ENCODE data around the gene RELA. TPM values are rescaled to one million over a fixed set of nuclear protein-coding genes. Genes with fewer than 3 reads are reported as not detected.

The RELA gene
- total RNA-seq, 2 experiments from 2014 or later, result 91.2 to 102 TPM

- peaks cover 54% of the 10 kb centered on the region for H3K36me3 Mint-ChIP-seq (ENCODE audit: low read depth)
- H3K27ac Mint-ChIP-seq, result peak overlapping the region; percentile 95
- H3K4me1 Mint-ChIP-seq, result peaks cover 56% of the 10 kb centered on the region
- H3K9me3 Mint-ChIP-seq, result no peaks in the 10 kb centered on the region
- DNase-seq, result no peak
- ChIA-PET POLR2A (interaction anchor here (0.7 to 6.9 kb wide), 12 partner anchors 8 to 107 kb away, joined by 3 to 82 read pairs (median 6); partner anchors contain the start of genes EHBP1L1, FAM89B, KCNK7 and SIPA1), CTCF (interaction anchor here (1.4 to 2.0 kb wide), 2 partner anchors 24 to 71 kb away, joined by 6 to 9 read pairs; no protein-coding TSS in a partner anchor)
- no peaks in the 10 kb centered on the region for H3K27me3 Mint-ChIP-seq
- peak overlapping the region; percentile 97 for H3K4me3 Mint-ChIP-seq
Observed at GRCh38 chr11:65611758-65612603, 50.7 kb downstream of the RELA start.

GRCh38 chr11:65611028-65611757 is 51.5 kb downstream of the RELA start:
- CTCF ChIA-PET, result interaction anchor here (0.6 to 0.7 kb wide), 3 partner anchors 15 to 295 kb away, joined by 3 read pairs; partner anchors contain the start of gene KCNK7
- DNase-seq, result no peak
- Mint-ChIP-seq H3K4me3 (peak overlapping the region; percentile 97), H3K27ac (peak overlapping the region; percentile 47), H3K4me1 (peaks cover 50% of the 10 kb centered on the region), H3K9me3 (no peaks in the 10 kb centered on the region), H3K36me3 (ENCODE audit: low read depth) (peaks cover 54% of the 10 kb centered on the region), H3K27me3 (no peaks in the 10 kb centered on the region)
- POLR2A ChIA-PET, result interaction anchor here (0.7 to 1.5 kb wide), 4 partner anchors 23 to 101 kb away, joined by 3 to 4 read pairs (median 3); partner anchors contain the start of gene EHBP1L1

GRCh38 chr11:65610404-65610803 is 52.3 kb downstream of the RELA start:
- Mint-ChIP-seq H3K27me3 (no peaks in the 10 kb centered on the region), H3K4me1 (peaks cover 50% of the 10 kb centered on the region), H3K27ac (peak overlapping the region; percentile 8), H3K36me3 (ENCODE audit: low read depth) (peaks cover 58% of the 10 kb centered on the region), H3K9me3 (no peaks in the 10 kb centered on the region), H3K4me3 (no peak overlapping the region)
- DNase-seq, result no peak
- ChIA-PET CTCF (interaction anchor here (0.6 to 0.7 kb wide), 3 partner anchors 22 to 412 kb away, joined by 3 read pairs; no protein-coding TSS in a partner anchor), POLR2A (interaction anchor here (0.6 to 1.6 kb wide), 7 partner anchors 14 to 413 kb away, joined by 3 to 8 read pairs (median 3); partner anchors contain the start of genes EHBP1L1 and KCNK7)

GRCh38 chr11:65609665-65610064 is 53.1 kb downstream of the RELA start:
- Mint-ChIP-seq H3K9me3 (no peaks in the 10 kb centered on the region), H3K27me3 (no peaks in the 10 kb centered on the region), H3K27ac (peak overlapping the region; percentile 62), H3K4me3 (no peak overlapping the region), H3K4me1 (peaks cover 50% of the 10 kb centered on the region), H3K36me3 (ENCODE audit: low read depth) (peaks cover 63% of the 10 kb centered on the region)
- ChIA-PET POLR2A (interaction anchor here (1.1 to 1.6 kb wide), 5 partner anchors 14 to 249 kb away, joined by 3 to 8 read pairs (median 3); partner anchors contain the start of genes CFL1 and KCNK7), CTCF (interaction anchor here (0.6 to 1.5 kb wide), 3 partner anchors 16 to 412 kb away, joined by 3 to 5 read pairs (median 4); no protein-coding TSS in a partner anchor)
- no peak for DNase-seq

GRCh38 chr11:65609229-65609628 is 53.5 kb downstream of the RELA start:
- no peak for DNase-seq
- Mint-ChIP-seq H3K4me1 (peaks cover 50% of the 10 kb centered on the region), H3K9me3 (no peaks in the 10 kb centered on the region), H3K4me3 (no peak overlapping the region), H3K36me3 (ENCODE audit: low read depth) (peaks cover 64% of the 10 kb centered on the region), H3K27me3 (no peaks in the 10 kb centered on the region), H3K27ac (peak overlapping the region; percentile 62)
- ChIA-PET CTCF (interaction anchor here (1.3 to 1.5 kb wide), 2 partner anchors 15 to 21 kb away, joined by 4 to 5 read pairs; no protein-coding TSS in a partner anchor), POLR2A (interaction anchor here (1.1 to 1.6 kb wide), 6 partner anchors 13 to 249 kb away, joined by 3 to 8 read pairs (median 4); partner anchors contain the start of genes CFL1 and KCNK7)

- peaks cover 45% of the 10 kb centered on the region for H3K4me1 Mint-ChIP-seq
- H3K36me3 Mint-ChIP-seq (ENCODE audit: low read depth), result peaks cover 69% of the 10 kb centered on the region
- no peak for DNase-seq
- no peaks in the 10 kb centered on the region for H3K27me3 Mint-ChIP-seq
- no peaks in the 10 kb centered on the region for H3K9me3 Mint-ChIP-seq
- no peak overlapping the region for H3K4me3 Mint-ChIP-seq
- peak overlapping the region; percentile 16 for H3K27ac Mint-ChIP-seq
- POLR2A ChIA-PET, result interaction anchor here (1.4 kb wide), 1 partner anchor 172 kb away, joined by 3 read pairs; no protein-coding TSS in a partner anchor
- CTCF ChIA-PET, result no interaction called here
Observed at GRCh38 chr11:65607614-65608426, 54.9 kb downstream of the RELA start.

- no peak overlapping the region for H3K4me3 Mint-ChIP-seq
- no peaks in the 10 kb centered on the region for H3K9me3 Mint-ChIP-seq
- ChIA-PET POLR2A (no interaction called here), CTCF (no interaction called here)
- peaks cover 64% of the 10 kb centered on the region for H3K36me3 Mint-ChIP-seq (ENCODE audit: low read depth)
- H3K27me3 Mint-ChIP-seq, result no peaks in the 10 kb centered on the region
- no peak overlapping the region for H3K27ac Mint-ChIP-seq
- DNase-seq, result no peak
- peaks cover 38% of the 10 kb centered on the region for H3K4me1 Mint-ChIP-seq
Observed at GRCh38 chr11:65606876-65607613, 55.7 kb downstream of the RELA start.

GRCh38 chr11:65604258-65604657 is 58.5 kb downstream of the RELA start:
- H3K27me3 Mint-ChIP-seq, result no peaks in the 10 kb centered on the region
- H3K27ac Mint-ChIP-seq, result no peak overlapping the region
- no peak overlapping the region for H3K4me3 Mint-ChIP-seq
- DNase-seq, result no peak
- peaks cover 11% of the 10 kb centered on the region for H3K4me1 Mint-ChIP-seq
- no peaks in the 10 kb centered on the region for H3K9me3 Mint-ChIP-seq
- CTCF ChIA-PET, result interaction anchor here (1.1 to 2.2 kb wide), 5 partner anchors 10 to 64 kb away, joined by 3 to 10 read pairs (median 4); no protein-coding TSS in a partner anchor
- peaks cover 43% of the 10 kb centered on the region for H3K36me3 Mint-ChIP-seq (ENCODE audit: low read depth)
- POLR2A ChIA-PET, result interaction anchor here (1.1 to 3.2 kb wide), 5 partner anchors 8 to 26 kb away, joined by 3 to 18 read pairs (median 4); partner anchors contain the start of genes KCNK7, MAP3K11 and PCNX3

Other genes starting within 250 kb of the RELA start
- 1,000 to 10,000 TPM; 1,222 to 1,245 TPM for gene NEAT1, start 240.1 kb downstream of the RELA start, total RNA-seq
- gene MALAT1, start 163.9 kb downstream of the RELA start, total RNA-seq, result 1,000 to 10,000 TPM; 7,674 to 7,759 TPM
- gene SCYL1, start 137.8 kb downstream of the RELA start, total RNA-seq, result 10 to 100 TPM; 56.9 to 58.5 TPM
- gene LTBP3, start 104.6 kb downstream of the RELA start, total RNA-seq, result 10 to 100 TPM; 55.4 to 60.0 TPM
- gene ZNRD2, start 92.4 kb downstream of the RELA start, total RNA-seq, result 10 to 100 TPM; 25.3 to 27.8 TPM
- gene FAM89B, start 90.4 kb downstream of the RELA start, total RNA-seq, result 10 to 100 TPM; 45.6 to 48.0 TPM
- gene EHBP1L1, start 86.9 kb downstream of the RELA start, total RNA-seq, result 100 to 1,000 TPM; 118 to 119 TPM
- 1 to 10 TPM in 1 of 2 experiments, under 1 TPM in 1; 0.80 to 1.0 TPM for gene KCNK7, start 67.1 kb downstream of the RELA start, total RNA-seq
- gene MAP3K11, start 48.7 kb downstream of the RELA start, total RNA-seq, result 10 to 100 TPM; 67.2 to 71.8 TPM
- gene PCNX3, start 47.1 kb downstream of the RELA start, total RNA-seq, result 10 to 100 TPM; 39.8 to 40.3 TPM
- 100 to 1,000 TPM; 201 to 205 TPM for gene SIPA1, start 24.8 kb downstream of the RELA start, total RNA-seq
- gene KAT5, start 49.3 kb upstream of the RELA start, total RNA-seq, result 10 to 100 TPM; 62.6 to 63.0 TPM
- 10 to 100 TPM; 80.3 to 81.9 TPM for gene RNASEH2C, start 57.9 kb upstream of the RELA start, total RNA-seq
- 10 to 100 TPM; 21.2 to 21.5 TPM for gene AP5B1, start 118.1 kb upstream of the RELA start, total RNA-seq
- gene OVOL1, start 124.1 kb upstream of the RELA start, total RNA-seq, result not detected
- gene SNX32, start 171.0 kb upstream of the RELA start, total RNA-seq, result 1 to 10 TPM in 1 of 2 experiments, under 1 TPM in 1; 0.83 to 1.6 TPM
- 1,000 to 10,000 TPM; 1,733 to 1,734 TPM for gene CFL1, start 195.3 kb upstream of the RELA start, total RNA-seq
- 10 to 100 TPM; 86.9 to 91.9 TPM for gene MUS81, start 197.5 kb upstream of the RELA start, total RNA-seq
- 10 to 100 TPM; 13.8 to 14.7 TPM for gene EFEMP2, start 209.9 kb upstream of the RELA start, total RNA-seq
- 10 to 100 TPM; 75.9 to 80.5 TPM for gene CTSW, start 216.9 kb upstream of the RELA start, total RNA-seq
- 10 to 100 TPM; 71.7 to 77.4 TPM for gene FIBP, start 225.6 kb upstream of the RELA start, total RNA-seq
- gene CCDC85B, start 227.8 kb upstream of the RELA start, total RNA-seq, result 10 to 100 TPM; 53.2 to 55.8 TPM
- 1 to 10 TPM; 4.5 to 5.0 TPM for gene FOSL1, start 237.5 kb upstream of the RELA start, total RNA-seq